Esophagus muscularis mucosa (tissue), 4 donors: Measurements from ENCODE around the gene EFEMP2. TPM values are rescaled to one million over a fixed set of nuclear protein-coding genes. Genes with fewer than 3 reads are reported as not detected.

ENCODE experiments used
- DNase-seq: peaks from one replicate; pipeline ENCODE4 v3.0.0-alpha.2; 2017; ENCODE audit errors: extremely low spot score
- H3K27ac ChIP-seq, 4 donors: fragments of 200-600 bp; sonication (generic); replicated peaks in 1 of 4; 1 replicate in 3 of 4; 2 replicates in 1 of 4; pipeline ENCODE4 v1.5.1; 2016 to 2019; ENCODE audit warnings: mild to moderate bottlenecking in 1 of 4
- H3K27me3 ChIP-seq, 4 donors: fragments of 200-600 bp; sonication (generic); one replicate each; pipeline versions ENCODE4 v1.5.1 to v1.6.0; 2016 to 2019
- H3K36me3 ChIP-seq, 4 donors: fragments of 200-600 bp; sonication (generic); one replicate each; pipeline ENCODE4 v1.5.1; 2016 to 2019
- H3K4me1 ChIP-seq, 4 donors: fragments of 200-600 bp; sonication (generic); one replicate each; pipeline ENCODE4 v1.5.1; 2016 to 2019
- H3K4me3 ChIP-seq, 4 donors: fragments of 200-600 bp; sonication (generic); 1 replicate in 2 of 4; 2 replicates in 2 of 4; pipeline ENCODE4 v1.5.1; 2016 to 2019; ENCODE audit warnings: mild to moderate bottlenecking in 4 of 4, moderate library complexity in 1 of 4
- H3K9me3 ChIP-seq, 4 donors: fragments of 200-600 bp; sonication (generic); 1 replicate in 3 of 4; 2 replicates in 1 of 4; pipeline ENCODE4 v1.5.1; 2016 to 2019
- EP300 ChIP-seq: sonication (generic); formaldehyde crosslinking; IDR thresholded peaks from one replicate; pipeline ENCODE4 v1.6.1; 2017; ENCODE audit warnings: antibody characterized with exemption
- POLR2A ChIP-seq: fragments of 450-650 bp; IDR thresholded peaks from one replicate; pipeline ENCODE4 v1.6.1; 2017; ENCODE audit warnings: antibody characterized with exemption, moderate library complexity, mild to moderate bottlenecking, low read depth
- POLR2AphosphoS5 ChIP-seq, 2 donors: sonication (generic); formaldehyde crosslinking; IDR thresholded peaks; one replicate each; pipeline ENCODE4 v1.6.1; 2017; ENCODE audit warnings: antibody characterized with exemption in 2 of 2
- WGBS: methylation state at CpG from one replicate; pipeline ENCODE4 v1.1.5; 2018; 5-methylcytosine and 5-hydroxymethylcytosine counted together
- intact Hi-C: fragments of 100-400 bp; cut with DNase I; formaldehyde crosslinking; loops from one replicate; pipeline ENCODE4 v1.15.1; 2023
- total RNA-seq, 4 donors: library from RNA; depleted of rRNA; stranded (reverse); fragments of >200 nt; gene quantifications; one replicate each; pipeline versions ENCODE4 v1.1.0 to v1.2.1, GENCODE V29; 2016
- TF ChIP-seq, protein P1 (sequence below), 3 experiments: fragments of 200-600 bp in 2 of 3; fragments of 450-650 bp in 1 of 3; sonication (generic) in 2 of 3; IDR thresholded peaks; one replicate each; pipeline ENCODE4 v1.5.1; 2017 to 2019; ENCODE audit warnings: antibody characterized with exemption in 3 of 3, mild to moderate bottlenecking in 2 of 3, moderate library complexity in 1 of 3

The EFEMP2 gene
- total RNA-seq, 4 donors from 2014 or later: 71.8 to 111 (median 82.2) TPM

DNA sequence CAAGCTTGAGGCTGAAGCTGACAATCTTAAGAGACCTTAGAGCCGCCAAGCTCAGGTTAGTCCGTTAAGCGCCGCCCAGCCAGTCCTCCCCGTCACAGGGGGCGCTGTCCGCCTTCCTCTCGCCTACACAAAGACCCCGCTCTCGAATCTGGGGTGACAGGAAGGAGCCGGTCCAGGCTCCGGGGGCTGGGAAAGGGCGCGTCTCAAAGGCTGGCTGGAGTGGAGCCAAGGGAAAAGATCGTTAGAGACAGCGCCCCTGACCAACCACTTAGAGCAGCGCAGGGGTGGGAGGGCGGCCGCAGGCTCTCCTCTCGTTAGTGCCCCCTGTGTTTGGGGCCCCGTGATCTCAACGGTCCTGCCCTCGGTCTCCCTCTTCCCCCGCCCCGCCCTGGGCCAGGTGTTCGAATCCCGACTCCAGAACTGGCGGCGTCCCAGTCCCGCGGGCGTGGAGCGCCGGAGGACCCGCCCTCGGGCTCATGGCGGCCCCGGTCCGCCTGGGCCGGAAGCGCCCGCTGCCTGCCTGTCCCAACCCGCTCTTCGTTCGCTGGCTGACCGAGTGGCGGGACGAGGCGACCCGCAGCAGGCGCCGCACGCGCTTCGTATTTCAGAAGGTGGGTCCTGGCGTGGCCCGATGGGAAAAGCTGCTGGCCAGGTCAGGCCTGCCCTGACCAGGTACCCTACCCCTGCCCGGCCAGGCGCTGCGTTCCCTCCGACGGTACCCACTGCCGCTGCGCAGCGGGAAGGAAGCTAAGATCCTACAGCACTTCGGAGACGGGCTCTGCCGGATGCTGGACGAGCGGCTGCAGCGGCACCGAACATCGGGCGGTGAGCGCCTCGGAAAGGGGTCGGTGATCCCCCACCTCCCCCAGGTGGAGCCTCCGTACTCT, 12.1 kb downstream of the EFEMP2 start, which contains the start of gene MUS81:
Gene MUS81 (plus strand): TSS at position 156 of the 887 bp plus-strand sequence. CDS start 321 bp downstream, at position 477.
- Histone ChIP-seq H3K4me1 (peaks cover 36 to 68% (median 59%) of the 10 kb centered on the region in 4 donors), H3K36me3 (peaks cover 29 to 56% (median 47%) of the 10 kb centered on the region in 4 donors), H3K9me3 (no peaks in the 10 kb centered on the region), H3K27me3 (no peaks in the 10 kb centered on the region), H3K27ac (peak within 1 kb of the TSS; percentile 98 to 100 (median 98)), H3K4me3 (peak within 1 kb of the TSS; percentile 98 to 100 (median 99))
- TF ChIP-seq, protein P1, sequence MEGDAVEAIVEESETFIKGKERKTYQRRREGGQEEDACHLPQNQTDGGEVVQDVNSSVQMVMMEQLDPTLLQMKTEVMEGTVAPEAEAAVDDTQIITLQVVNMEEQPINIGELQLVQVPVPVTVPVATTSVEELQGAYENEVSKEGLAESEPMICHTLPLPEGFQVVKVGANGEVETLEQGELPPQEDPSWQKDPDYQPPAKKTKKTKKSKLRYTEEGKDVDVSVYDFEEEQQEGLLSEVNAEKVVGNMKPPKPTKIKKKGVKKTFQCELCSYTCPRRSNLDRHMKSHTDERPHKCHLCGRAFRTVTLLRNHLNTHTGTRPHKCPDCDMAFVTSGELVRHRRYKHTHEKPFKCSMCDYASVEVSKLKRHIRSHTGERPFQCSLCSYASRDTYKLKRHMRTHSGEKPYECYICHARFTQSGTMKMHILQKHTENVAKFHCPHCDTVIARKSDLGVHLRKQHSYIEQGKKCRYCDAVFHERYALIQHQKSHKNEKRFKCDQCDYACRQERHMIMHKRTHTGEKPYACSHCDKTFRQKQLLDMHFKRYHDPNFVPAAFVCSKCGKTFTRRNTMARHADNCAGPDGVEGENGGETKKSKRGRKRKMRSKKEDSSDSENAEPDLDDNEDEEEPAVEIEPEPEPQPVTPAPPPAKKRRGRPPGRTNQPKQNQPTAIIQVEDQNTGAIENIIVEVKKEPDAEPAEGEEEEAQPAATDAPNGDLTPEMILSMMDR (IDR thresholded peaks at IDR 0.05): peak; percentile 83 to 93 (median 86)
- TF ChIP-seq EP300 (no peak), POLR2A (peak; percentile 37), POLR2AphosphoS5 (IDR thresholded peaks at IDR 0.05) (peak; percentile 90 to 96)
- intact Hi-C loops: no loop called here
- 0% methylated on average over 24 of the region's 78 CpGs for WGBS
- DNase-seq: peak; percentile 99

DNA sequence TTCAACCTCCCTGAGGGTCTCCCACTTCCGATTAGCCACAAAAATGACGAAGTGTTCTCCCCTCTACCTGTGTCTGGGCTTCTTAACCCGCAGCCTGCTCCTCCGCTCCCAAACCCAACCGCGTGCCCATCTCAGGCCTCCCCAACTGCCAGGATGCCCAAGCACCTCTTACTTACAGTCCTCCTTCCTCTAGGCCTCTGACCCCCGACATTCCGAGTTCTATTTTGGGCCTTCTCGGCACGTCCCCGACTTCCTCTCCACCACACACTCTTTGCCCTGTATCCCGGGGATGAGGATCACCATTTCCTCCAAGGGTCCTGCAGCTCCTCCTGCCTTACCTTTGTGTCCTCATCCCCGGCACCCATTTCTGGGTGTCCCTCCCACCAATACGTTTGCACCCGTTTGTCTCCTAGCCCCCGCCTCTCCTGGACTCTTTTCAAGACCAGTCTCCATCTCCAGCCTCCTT, 12.8 kb downstream of the EFEMP2 start:
- Histone ChIP-seq H3K27me3 (no peaks in the 10 kb centered on the region), H3K4me1 (peaks cover 41 to 68% (median 66%) of the 10 kb centered on the region in 4 donors), H3K4me3 (peak overlapping the region; percentile 98 to 100 (median 99)), H3K36me3 (peaks cover 30 to 56% (median 47%) of the 10 kb centered on the region in 4 donors), H3K9me3 (no peaks in the 10 kb centered on the region), H3K27ac (peak overlapping the region; percentile 98 to 100 (median 98))
- DNase-seq: no peak
- TF ChIP-seq POLR2A (no peak), POLR2AphosphoS5 (IDR thresholded peaks at IDR 0.05) (no peak), EP300 (no peak)
- WGBS: under 1% methylated on average over 16 of the region's 16 CpGs
- intact Hi-C loops: no loop called here

DNA sequence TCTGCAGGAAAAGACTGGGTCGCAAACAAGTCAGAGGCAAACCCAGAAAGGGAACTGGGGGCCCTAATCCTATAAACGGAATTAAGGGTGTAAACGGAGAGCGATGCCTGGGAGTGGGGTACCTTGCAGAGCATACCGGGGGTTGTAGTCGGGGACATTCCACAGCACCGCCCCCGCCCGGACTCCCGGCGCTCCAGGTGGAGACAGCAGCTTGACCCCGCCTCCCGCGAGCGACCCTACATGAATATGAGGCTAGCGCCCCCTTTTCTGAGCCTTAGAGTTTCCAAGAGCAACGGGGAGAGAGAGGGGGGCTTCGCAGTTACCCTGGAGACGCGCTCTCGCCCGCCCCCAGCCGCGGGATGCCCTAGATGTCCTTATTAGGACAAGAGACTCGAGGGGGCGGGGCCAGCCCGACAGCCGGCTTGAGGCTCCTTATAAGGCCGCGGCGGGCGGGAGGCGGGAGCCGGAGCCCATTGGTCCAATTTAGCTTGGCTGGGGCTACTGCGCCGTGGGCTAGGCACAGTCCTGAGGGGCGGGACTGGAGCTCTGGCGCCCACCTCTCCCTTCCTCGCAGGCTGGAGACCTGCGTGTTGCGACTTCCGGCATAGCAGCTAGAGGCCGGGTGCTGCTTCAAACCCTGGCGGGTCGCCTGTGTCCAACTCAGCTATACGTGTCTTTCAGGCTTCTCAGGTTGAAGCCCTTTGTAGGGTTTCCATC, 13.3 kb downstream of the EFEMP2 start:
- Histone ChIP-seq H3K4me1 (peaks cover 41 to 72% (median 70%) of the 10 kb centered on the region in 4 donors), H3K9me3 (no peaks in the 10 kb centered on the region), H3K27me3 (no peaks in the 10 kb centered on the region), H3K36me3 (peaks cover 30 to 56% (median 47%) of the 10 kb centered on the region in 4 donors), H3K27ac (peak overlapping the region; percentile 98 to 100 (median 98)), H3K4me3 (peak overlapping the region; percentile 98 to 100 (median 99))
- intact Hi-C loops: no loop called here
- peak; percentile 100 for DNase-seq
- WGBS: 1% methylated on average over 25 of the region's 46 CpGs
- TF ChIP-seq POLR2A: peak; percentile 95
- TF ChIP-seq, protein P1 (IDR thresholded peaks at IDR 0.05): peak in 2 of 3 experiments; percentile 9
- no peak for TF ChIP-seq EP300
- TF ChIP-seq POLR2AphosphoS5 (IDR thresholded peaks at IDR 0.05): peak; percentile 99 to 100

DNA sequence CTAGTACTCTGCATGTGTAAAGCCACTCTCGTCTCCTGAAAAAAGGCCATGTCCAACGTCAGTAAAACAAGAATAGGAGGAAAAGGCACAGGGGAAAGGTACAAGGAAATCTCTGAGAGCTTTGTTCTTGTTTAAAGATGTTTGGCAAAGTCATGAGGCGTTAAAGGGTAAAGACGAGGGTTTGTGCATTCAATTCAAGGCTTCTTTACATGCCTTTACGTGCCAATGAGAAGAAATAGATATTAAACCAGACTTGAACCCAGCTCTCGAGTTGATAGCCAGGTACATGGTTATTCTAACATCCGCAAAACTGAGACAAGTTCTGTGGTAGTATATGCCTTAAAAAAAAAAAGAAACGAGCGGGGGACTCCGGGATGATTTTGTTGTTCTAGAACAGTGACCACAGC, 13.9 kb downstream of the EFEMP2 start:
- intact Hi-C loops: no loop called here

More for the DNA sequence above, 13.9 kb downstream of the EFEMP2 start:
- H3K27me3 ChIP-seq: no peaks in the 10 kb centered on the region
- peaks cover 30 to 56% (median 47%) of the 10 kb centered on the region in 4 donors for H3K36me3 ChIP-seq
- peak overlapping the region; percentile 98 to 100 (median 98) for H3K27ac ChIP-seq
- TF ChIP-seq, protein P1 (IDR thresholded peaks at IDR 0.05): no peak
- no peak for TF ChIP-seq EP300
- TF ChIP-seq POLR2AphosphoS5 (IDR thresholded peaks at IDR 0.05): no peak
- no peak for TF ChIP-seq POLR2A
- WGBS: 0% methylated on average over 10 of the region's 10 CpGs
- no peak for DNase-seq
- H3K4me3 ChIP-seq: peak overlapping the region; percentile 98 to 100 (median 99)
- no peaks in the 10 kb centered on the region for H3K9me3 ChIP-seq
- H3K4me1 ChIP-seq: peaks cover 41 to 76% (median 72%) of the 10 kb centered on the region in 4 donors
